WERI-Rb-1 (cell line): ENCODE data around the gene HTR2A.

Experiments
- DNase-seq: peaks from one replicate; pipeline ENCODE4 v3.0.0-alpha.2; 2020
- H3K27ac ChIP-seq: fragments of 250-450 bp; sonication (Bioruptor Pico); 2 replicates; pipeline ENCODE4 v1.5.1; 2020; ENCODE audit warnings: mild to moderate bottlenecking, moderate library complexity
- H3K27me3 ChIP-seq: fragments of 250-450 bp; sonication (Bioruptor Pico); 2 replicates; pipeline ENCODE4 v1.5.1; 2021; ENCODE audit warnings: mild to moderate bottlenecking, low read depth, moderate library complexity; ENCODE audit not compliant: insufficient read depth, severe bottlenecking
- H3K36me3 ChIP-seq: fragments of 250-450 bp; sonication (Bioruptor Pico); 2 replicates; pipeline ENCODE4 v1.5.1; 2020; ENCODE audit warnings: mild to moderate bottlenecking, moderate library complexity
- H3K4me3 ChIP-seq: 2 replicates; pipeline ENCODE4 v1.5.1; 2011; ENCODE audit warnings: low read depth, mild to moderate bottlenecking, control low read depth, low read length
- H3K9me3 ChIP-seq: fragments of 250-450 bp; sonication (Bioruptor Pico); 2 replicates; pipeline ENCODE4 v1.5.1; 2021; ENCODE audit warnings: mild to moderate bottlenecking, moderate library complexity; ENCODE audit not compliant: severe bottlenecking
- CTCF ChIP-seq: IDR thresholded peaks from 2 replicates; pipeline ENCODE4 v1.5.1; 2011; ENCODE audit warnings: low read depth, mild to moderate bottlenecking, control low read depth, inconsistent platforms, low read length

The HTR2A gene

GRCh38 chr13:46804391-46804815 is 92.5 kb downstream of the HTR2A start:
- no peaks in the 10 kb centered on the region for H3K27me3 ChIP-seq
- DNase-seq = no peak
- H3K9me3 ChIP-seq = no peaks in the 10 kb centered on the region
- no peaks in the 10 kb centered on the region for H3K36me3 ChIP-seq
- no peak overlapping the region for H3K4me3 ChIP-seq
- no peak overlapping the region for H3K27ac ChIP-seq
- TF ChIP-seq CTCF = no peak

GRCh38 chr13:46803586-46803985 is 93.3 kb downstream of the HTR2A start:
- no peaks in the 10 kb centered on the region for H3K36me3 ChIP-seq
- H3K4me3 ChIP-seq = no peak overlapping the region
- no peak for DNase-seq
- no peaks in the 10 kb centered on the region for H3K27me3 ChIP-seq
- H3K9me3 ChIP-seq = no peaks in the 10 kb centered on the region
- no peak overlapping the region for H3K27ac ChIP-seq
- no peak for TF ChIP-seq CTCF

- H3K36me3 ChIP-seq = no peaks in the 10 kb centered on the region
- no peak overlapping the region for H3K4me3 ChIP-seq
- no peaks in the 10 kb centered on the region for H3K27me3 ChIP-seq
- no peaks in the 10 kb centered on the region for H3K9me3 ChIP-seq
- no peak for TF ChIP-seq CTCF
- H3K27ac ChIP-seq = no peak overlapping the region
- no peak for DNase-seq
These were observed 95.0 kb downstream of the HTR2A start for GRCh38 chr13:46801858-46802257.

GRCh38 chr13:46799139-46799538 is 97.7 kb downstream of the HTR2A start:
- no peaks in the 10 kb centered on the region for H3K27me3 ChIP-seq
- no peak overlapping the region for H3K27ac ChIP-seq
- no peaks in the 10 kb centered on the region for H3K9me3 ChIP-seq
- no peak for TF ChIP-seq CTCF
- H3K4me3 ChIP-seq = no peak overlapping the region
- DNase-seq = no peak
- H3K36me3 ChIP-seq = no peaks in the 10 kb centered on the region

GRCh38 chr13:46797501-46798237 is 99.2 kb downstream of the HTR2A start:
- peak overlapping the region; percentile 93 for H3K27ac ChIP-seq
- H3K4me3 ChIP-seq = peak overlapping the region; percentile 55
- no peak for TF ChIP-seq CTCF
- no peaks in the 10 kb centered on the region for H3K9me3 ChIP-seq
- H3K36me3 ChIP-seq = no peaks in the 10 kb centered on the region
- H3K27me3 ChIP-seq = no peaks in the 10 kb centered on the region
- DNase-seq = no peak
